ENCODE measurements around the gene MDM2. TPM values are rescaled to one million over a fixed set of nuclear protein-coding genes. Genes with fewer than 3 reads are reported as not detected.

Gene MDM2
- total RNA-seq, 4 donors from 2014 or later, result 99.8 to 117 (median 107) TPM

DNA sequence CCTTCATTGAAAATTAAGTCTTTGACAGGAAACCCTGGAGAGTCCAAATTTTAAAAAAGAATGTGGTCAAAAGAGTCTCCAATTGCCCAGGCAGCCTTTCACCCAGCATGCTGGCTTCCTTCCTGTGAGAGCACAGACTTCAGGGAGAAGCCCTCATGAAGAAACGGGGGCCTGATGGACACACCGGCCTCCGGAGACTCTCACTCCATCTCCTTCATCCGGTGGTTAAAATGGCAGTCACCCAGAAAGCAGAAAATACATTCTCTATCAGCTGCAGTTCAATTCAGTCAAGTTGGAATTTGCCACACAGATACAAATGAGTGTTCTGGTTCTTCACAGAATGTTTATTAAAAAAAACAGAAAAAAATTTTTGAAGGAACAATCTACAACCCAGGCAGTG lies 68.5 kb downstream of the MDM2 start:
- TF ChIP-seq CTCF (IDR thresholded peaks at IDR 0.05; ENCODE audit: low read depth), result no peak

- no peak for TF ChIP-seq CTCF (IDR thresholded peaks at IDR 0.05; ENCODE audit: low read depth)
Measured at GRCh38 chr12:68877583-68877982, 69.6 kb downstream of the MDM2 start.

- TF ChIP-seq CTCF (IDR thresholded peaks at IDR 0.05; ENCODE audit: low read depth), result no peak
Measured at GRCh38 chr12:68878283-68878682, 70.3 kb downstream of the MDM2 start.

GRCh38 chr12:68878846-68879245 lies 70.9 kb downstream of the MDM2 start:
- TF ChIP-seq CTCF (IDR thresholded peaks at IDR 0.05; ENCODE audit: low read depth), result no peak

GRCh38 chr12:68880660-68881325 lies 72.8 kb downstream of the MDM2 start:
- no peak for TF ChIP-seq CTCF (IDR thresholded peaks at IDR 0.05; ENCODE audit: low read depth)

DNA sequence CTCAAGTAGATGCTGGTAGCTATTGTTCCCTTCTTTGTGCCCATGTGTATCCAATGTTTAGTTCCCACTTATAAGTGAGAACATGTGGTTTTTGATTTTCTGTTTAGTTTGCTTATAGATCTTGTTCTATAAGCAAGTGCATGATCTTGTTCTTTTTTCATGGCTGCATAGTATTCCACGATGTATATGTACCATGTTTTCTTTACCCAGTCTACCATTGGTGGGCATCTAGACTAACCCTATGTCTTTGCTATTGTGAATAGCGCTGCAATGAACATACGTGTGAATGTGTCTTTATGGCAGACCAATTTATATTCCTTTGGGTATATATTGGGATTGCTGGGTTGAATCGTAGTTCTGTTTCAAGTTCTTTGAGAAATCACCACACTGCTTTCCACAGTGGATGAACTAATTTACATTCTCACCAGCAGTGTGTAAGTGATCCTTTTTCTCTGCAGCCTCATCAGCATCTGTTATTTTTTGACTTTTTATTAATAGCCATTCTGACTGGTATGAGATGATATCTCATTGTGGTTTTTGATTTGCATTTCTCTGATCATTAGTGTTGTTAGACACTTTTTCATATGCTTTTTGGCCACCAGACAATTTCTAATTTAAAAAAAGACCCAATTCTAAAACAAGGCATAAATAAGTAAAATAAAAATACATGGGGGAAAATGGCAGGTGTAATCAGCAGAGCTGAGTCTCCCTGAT lies 74.4 kb downstream of the MDM2 start:
- no peak for TF ChIP-seq CTCF (IDR thresholded peaks at IDR 0.05; ENCODE audit: low read depth)

DNA sequence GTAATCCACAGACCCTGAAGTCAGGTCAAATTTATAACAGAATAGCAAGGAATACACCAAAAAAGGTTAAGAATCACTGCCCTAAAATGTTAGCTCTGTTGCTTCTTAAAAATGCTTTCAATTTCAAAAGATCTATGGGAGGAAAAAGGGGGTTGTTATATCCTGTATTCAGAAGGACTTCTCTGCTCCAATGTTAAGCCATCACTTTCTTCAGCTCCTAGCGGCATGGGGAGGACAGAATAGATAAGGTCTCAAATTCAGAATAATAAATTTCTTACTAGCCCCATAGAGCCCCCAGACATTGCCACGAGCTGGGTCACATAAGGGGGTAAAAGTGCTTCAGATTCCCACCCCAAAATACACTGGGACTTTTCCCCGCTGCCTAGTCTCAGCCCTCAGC lies 75.2 kb downstream of the MDM2 start:
- TF ChIP-seq CTCF (IDR thresholded peaks at IDR 0.05; ENCODE audit: low read depth), result no peak
